ENCODE measurements around the gene PARVB. TPM values are rescaled to one million over a fixed set of nuclear protein-coding genes. Genes with fewer than 3 reads are reported as not detected.

PARVB gene
- total RNA-seq, 1 experiment from 2014 or later: 85.3 TPM

DNA sequence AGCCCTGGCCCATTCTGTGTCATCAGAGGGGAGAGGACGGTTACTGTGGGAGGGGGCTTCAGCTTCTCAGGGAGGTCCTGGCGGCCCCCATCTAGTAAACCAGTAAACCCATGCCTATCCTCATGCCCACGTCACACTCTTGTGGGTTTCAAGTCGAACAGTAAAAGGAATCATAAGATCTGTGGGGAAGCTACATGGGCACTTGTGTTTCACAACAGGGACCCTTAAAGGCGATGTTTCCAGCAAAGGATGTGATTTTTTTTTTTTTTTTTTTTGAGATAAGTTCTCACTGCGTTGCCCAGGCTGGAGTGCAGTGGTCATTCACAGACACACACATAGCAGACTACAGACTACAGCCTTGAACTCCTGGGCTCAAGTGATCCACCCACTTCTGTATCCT, 147.5 kb downstream of the PARVB start:
- Histone ChIP-seq H3K27ac (ENCODE audit: low read length) (no peak overlapping the region), H3K4me2 (ENCODE audit: low read length) (no peak overlapping the region), H3F3A (ENCODE audit: low read length, unreplicated experiment) (no peaks in the 10 kb centered on the region), H3K9me2 (replicated peaks; ENCODE audit: low read length) (no peaks in the 10 kb centered on the region), H3K9me3 (ENCODE audit: low read length) (no peaks in the 10 kb centered on the region), H3K4me3 (ENCODE audit: low read length) (no peak overlapping the region), H3K79me2 (ENCODE audit: low read length) (no peaks in the 10 kb centered on the region), H3K36me3 (ENCODE audit: low read depth, low read length) (no peaks in the 10 kb centered on the region), H2AFZ (ENCODE audit: low read length) (no peak overlapping the region), H4K20me1 (ENCODE audit: low read length) (no peaks in the 10 kb centered on the region), H3K9ac (ENCODE audit: low read length) (no peak overlapping the region), H3K4me1 (ENCODE audit: insufficient read depth, low read length) (no peaks in the 10 kb centered on the region), H3K27me3 (ENCODE audit: low read length) (no peaks in the 10 kb centered on the region)
- POLR2A ChIA-PET (ENCODE audit: unreplicated experiment): no interaction called here
- TF ChIP-seq, protein P1, sequence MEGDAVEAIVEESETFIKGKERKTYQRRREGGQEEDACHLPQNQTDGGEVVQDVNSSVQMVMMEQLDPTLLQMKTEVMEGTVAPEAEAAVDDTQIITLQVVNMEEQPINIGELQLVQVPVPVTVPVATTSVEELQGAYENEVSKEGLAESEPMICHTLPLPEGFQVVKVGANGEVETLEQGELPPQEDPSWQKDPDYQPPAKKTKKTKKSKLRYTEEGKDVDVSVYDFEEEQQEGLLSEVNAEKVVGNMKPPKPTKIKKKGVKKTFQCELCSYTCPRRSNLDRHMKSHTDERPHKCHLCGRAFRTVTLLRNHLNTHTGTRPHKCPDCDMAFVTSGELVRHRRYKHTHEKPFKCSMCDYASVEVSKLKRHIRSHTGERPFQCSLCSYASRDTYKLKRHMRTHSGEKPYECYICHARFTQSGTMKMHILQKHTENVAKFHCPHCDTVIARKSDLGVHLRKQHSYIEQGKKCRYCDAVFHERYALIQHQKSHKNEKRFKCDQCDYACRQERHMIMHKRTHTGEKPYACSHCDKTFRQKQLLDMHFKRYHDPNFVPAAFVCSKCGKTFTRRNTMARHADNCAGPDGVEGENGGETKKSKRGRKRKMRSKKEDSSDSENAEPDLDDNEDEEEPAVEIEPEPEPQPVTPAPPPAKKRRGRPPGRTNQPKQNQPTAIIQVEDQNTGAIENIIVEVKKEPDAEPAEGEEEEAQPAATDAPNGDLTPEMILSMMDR (conservative IDR thresholded peaks at IDR 0.05; ENCODE audit: low read depth, low read length): no peak
- TF ChIP-seq EZH2phosphoT487 (IDR thresholded peaks at IDR 0.05; ENCODE audit: borderline replicate concordance, low read length): no peak
- no peak for TF ChIP-seq EZH2 (IDR thresholded peaks at IDR 0.05; ENCODE audit: low read length, unreplicated experiment)
- DNase-seq (no peak), ATAC-seq (no peak)
- CTCF ChIA-PET: no interaction called here
- intact Hi-C loops (cut with micrococcal nuclease): no loop called here
- no TSS peak for BruUV-seq (replicated peaks)

DNA sequence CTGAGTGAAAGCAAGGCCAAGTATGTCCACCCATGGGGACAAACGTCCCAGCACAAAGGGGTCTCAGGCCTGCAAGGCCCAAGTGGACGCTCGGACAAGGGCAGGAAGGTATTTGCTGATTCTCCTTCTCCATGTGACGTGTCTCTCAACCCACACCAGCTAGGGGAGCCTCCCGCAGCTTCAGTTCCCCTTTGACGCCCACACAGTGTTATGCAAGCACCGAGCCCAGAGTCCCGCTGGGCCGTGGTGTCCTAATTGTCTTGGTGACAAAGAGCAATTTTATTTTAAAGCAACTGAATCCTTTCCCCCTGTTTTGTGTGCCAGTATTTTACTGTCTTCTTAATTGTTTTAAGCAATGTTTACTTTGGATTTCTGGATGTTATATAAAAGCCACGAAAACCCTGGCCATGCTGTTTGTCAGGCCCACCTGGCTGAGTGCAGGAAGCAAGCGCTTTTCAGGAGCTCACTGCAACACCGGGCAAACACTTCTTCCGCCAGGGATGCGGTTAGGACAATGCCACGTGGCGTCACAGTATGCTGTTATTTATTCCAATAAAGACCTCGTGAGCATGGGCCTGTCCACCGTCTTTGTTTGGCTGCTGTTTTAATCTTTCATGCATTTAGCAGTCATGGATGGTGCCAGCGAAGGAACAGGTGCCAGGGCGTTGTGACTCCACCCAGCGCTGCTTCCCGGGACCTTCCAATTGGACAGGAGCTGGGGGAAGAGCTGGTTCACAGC, 148.4 kb downstream of the PARVB start:
- H3F3A ChIP-seq (ENCODE audit: low read length, unreplicated experiment): no peaks in the 10 kb centered on the region
- H3K79me2 ChIP-seq (ENCODE audit: low read length): no peaks in the 10 kb centered on the region
- H3K9me3 ChIP-seq (ENCODE audit: low read length): no peaks in the 10 kb centered on the region
- H2AFZ ChIP-seq (ENCODE audit: low read length): no peak overlapping the region
- intact Hi-C loops (cut with micrococcal nuclease): no loop called here
- no peaks in the 10 kb centered on the region for H3K27me3 ChIP-seq (ENCODE audit: low read length)
- H3K4me3 ChIP-seq (ENCODE audit: low read length): no peak overlapping the region
- BruUV-seq (replicated peaks): no TSS peak
- DNase-seq (no peak), ATAC-seq (no peak)
- H3K36me3 ChIP-seq (ENCODE audit: low read depth, low read length): no peaks in the 10 kb centered on the region
- no peaks in the 10 kb centered on the region for H3K9me2 ChIP-seq (replicated peaks; ENCODE audit: low read length)
- POLR2A ChIA-PET (ENCODE audit: unreplicated experiment): no interaction called here
- CTCF ChIA-PET: no interaction called here
- H3K4me2 ChIP-seq (ENCODE audit: low read length): no peak overlapping the region
- H3K4me1 ChIP-seq (ENCODE audit: insufficient read depth, low read length): no peaks in the 10 kb centered on the region
- H4K20me1 ChIP-seq (ENCODE audit: low read length): no peaks in the 10 kb centered on the region
- no peak overlapping the region for H3K9ac ChIP-seq (ENCODE audit: low read length)
- no peak overlapping the region for H3K27ac ChIP-seq (ENCODE audit: low read length)
- TF ChIP-seq EZH2 (IDR thresholded peaks at IDR 0.05; ENCODE audit: low read length, unreplicated experiment): no peak
- TF ChIP-seq, protein P1 (conservative IDR thresholded peaks at IDR 0.05; ENCODE audit: low read depth, low read length): no peak
- TF ChIP-seq EZH2phosphoT487 (IDR thresholded peaks at IDR 0.05; ENCODE audit: borderline replicate concordance, low read length): no peak

- no peak overlapping the region for H3K4me2 ChIP-seq (ENCODE audit: low read length)
- no TSS peak for BruUV-seq (replicated peaks)
- no peaks in the 10 kb centered on the region for H3K27me3 ChIP-seq (ENCODE audit: low read length)
- H3K9me3 ChIP-seq (ENCODE audit: low read length): no peaks in the 10 kb centered on the region
- no peak for ATAC-seq
- H3K36me3 ChIP-seq (ENCODE audit: low read depth, low read length): no peaks in the 10 kb centered on the region
- H3K9me2 ChIP-seq (replicated peaks; ENCODE audit: low read length): no peaks in the 10 kb centered on the region
- no peaks in the 10 kb centered on the region for H3K4me1 ChIP-seq (ENCODE audit: insufficient read depth, low read length)
- ChIA-PET CTCF (no interaction called here), POLR2A (ENCODE audit: unreplicated experiment) (no interaction called here)
- H3F3A ChIP-seq (ENCODE audit: low read length, unreplicated experiment): no peaks in the 10 kb centered on the region
- H3K9ac ChIP-seq (ENCODE audit: low read length): no peak overlapping the region
- DNase-seq: no peak
- no peak overlapping the region for H2AFZ ChIP-seq (ENCODE audit: low read length)
- H4K20me1 ChIP-seq (ENCODE audit: low read length): no peaks in the 10 kb centered on the region
- no peak for TF ChIP-seq EZH2 (IDR thresholded peaks at IDR 0.05; ENCODE audit: low read length, unreplicated experiment)
- TF ChIP-seq EZH2phosphoT487 (IDR thresholded peaks at IDR 0.05; ENCODE audit: borderline replicate concordance, low read length): no peak
- TF ChIP-seq, protein P1 (conservative IDR thresholded peaks at IDR 0.05; ENCODE audit: low read depth, low read length): no peak
- no peaks in the 10 kb centered on the region for H3K79me2 ChIP-seq (ENCODE audit: low read length)
- no peak overlapping the region for H3K4me3 ChIP-seq (ENCODE audit: low read length)
- intact Hi-C loops (cut with micrococcal nuclease): no loop called here
- H3K27ac ChIP-seq (ENCODE audit: low read length): no peak overlapping the region
These were observed 149.1 kb downstream of the PARVB start for GRCh38 chr22:44173154-44173553.

All from PC-3 (cell line).